Middle frontal gyrus (tissue), 1 donor: ENCODE results near the gene DOK6.
"Not testable (repeated sequence)": the region's sequence is repeated elsewhere in the genome, so short reads cannot be mapped to it uniquely, and the experiment has no call there.

Experiments
- DNase-seq: peaks from one replicate; pipeline ENCODE4 v3.0.0-alpha.2; 2015; ENCODE audit warnings: low spot score; ENCODE audit errors: extremely low spot score

DOK6 gene

DNA sequence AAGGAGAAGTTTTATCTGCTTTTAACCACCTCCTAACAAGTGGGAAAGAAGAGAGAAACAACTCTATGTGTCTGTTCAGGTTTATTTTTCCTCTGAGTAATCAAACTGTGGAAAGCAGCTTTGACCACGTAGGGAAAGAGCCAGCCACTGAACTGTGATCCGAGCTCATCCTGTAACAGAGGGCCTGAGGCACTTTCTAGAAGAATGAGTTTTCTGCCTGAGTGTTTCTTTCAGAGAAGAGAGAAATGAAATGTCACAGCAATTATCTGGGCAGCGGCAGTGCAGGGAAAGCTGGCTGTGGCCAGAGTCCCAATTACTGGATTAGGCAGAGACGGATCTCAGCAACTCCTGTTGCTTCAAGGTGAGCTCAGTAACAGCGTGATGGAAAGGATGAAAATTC is 395.1 kb downstream of the DOK6 start:
- no peak for DNase-seq

DNA sequence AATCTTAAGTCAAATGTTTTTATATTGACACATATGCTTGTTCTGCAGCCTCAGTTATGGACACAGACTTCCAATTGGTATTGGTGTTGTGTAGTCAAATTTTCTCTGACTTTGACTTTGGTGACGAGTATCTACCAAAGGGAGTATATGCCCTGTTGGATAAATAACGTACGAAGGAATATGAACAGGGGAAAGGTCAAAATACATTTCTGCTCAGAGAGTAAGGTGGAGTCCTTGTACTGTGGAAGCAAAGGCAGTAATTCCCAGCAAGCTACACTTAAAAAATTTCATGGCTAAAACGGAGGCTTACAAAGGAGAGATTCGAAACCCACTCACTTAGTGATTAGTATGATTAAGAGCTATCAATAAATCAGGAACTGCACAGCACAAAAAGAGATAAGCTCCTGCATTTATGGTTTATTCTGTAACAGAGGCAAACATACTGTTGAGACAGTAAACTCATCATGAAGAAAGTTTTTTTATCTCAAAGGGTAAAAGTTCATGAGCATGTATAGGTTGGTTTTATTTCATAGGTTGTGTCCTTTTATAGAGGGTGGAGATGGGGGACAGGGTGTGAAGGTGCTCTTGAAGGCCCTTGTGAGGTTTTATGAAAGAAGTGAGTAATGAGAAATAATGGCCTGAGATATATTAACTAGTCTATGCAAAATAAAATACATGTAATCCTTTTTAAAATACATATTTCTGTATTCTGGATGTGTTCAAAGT is 404.3 kb downstream of the DOK6 start:
- no peak for DNase-seq

DNA sequence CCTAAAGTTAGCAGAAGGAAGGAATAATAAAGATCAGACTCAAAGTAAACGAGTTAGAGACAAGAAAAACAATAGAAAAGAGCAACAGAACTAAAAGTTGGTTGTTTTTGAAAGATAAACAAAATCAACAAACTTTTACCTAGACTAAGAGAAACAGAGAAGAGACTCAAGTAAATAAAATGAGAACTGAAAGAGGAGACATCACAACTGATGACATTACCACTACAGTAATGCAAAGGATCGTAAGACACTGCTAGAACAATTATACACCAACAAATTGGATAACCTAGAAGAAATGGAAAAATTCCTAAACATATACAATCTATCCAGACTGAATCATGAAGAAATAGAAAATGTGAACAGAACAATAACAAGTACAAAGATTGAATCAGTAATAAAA is 407.7 kb downstream of the DOK6 start:
- DNase-seq = no peak

DNA sequence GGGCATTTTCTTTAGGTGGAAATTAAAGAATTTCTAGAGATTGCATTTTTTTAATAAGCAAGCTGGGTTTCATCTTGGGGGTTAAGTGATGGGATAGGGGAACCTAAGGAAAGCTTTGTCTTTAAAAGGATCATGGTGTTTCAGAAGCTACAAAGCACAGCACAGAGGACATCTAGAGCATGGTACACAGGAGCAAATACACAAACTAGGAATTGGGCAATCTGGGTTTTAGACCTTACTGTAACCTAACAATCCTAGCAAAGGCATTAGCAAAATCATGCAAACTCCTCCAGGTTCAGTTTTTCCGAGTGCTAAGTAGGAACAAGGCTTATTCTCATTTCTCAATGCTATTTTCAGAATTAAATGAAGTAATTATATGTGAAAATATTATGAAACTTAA is 412.9 kb downstream of the DOK6 start:
- no peak for DNase-seq

DNA sequence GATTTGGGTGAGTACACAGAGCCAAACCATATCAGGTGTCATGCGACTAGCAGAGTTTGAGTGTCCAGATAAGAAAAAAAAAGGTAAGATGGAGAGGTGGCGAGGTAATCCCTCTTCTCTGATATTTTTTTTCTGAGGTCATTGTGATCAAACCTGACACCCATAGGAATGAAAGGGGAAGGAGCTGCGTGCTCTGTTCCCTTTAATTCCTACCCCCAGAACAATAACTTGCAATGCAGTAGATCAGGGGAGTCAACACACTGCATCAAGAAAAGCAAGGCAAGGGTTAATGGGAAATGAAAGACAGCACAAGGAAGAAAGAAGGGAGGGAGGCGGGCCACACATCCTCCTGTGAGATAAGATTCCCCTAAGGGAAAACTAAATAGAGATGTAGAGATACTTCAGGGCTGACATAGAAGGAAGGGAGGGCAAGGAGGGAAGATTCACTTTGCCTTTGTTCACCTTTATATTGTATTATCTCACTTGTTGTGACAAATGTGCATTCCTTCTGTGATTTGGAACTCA is 414.2 kb downstream of the DOK6 start:
- no peak for DNase-seq

DNA sequence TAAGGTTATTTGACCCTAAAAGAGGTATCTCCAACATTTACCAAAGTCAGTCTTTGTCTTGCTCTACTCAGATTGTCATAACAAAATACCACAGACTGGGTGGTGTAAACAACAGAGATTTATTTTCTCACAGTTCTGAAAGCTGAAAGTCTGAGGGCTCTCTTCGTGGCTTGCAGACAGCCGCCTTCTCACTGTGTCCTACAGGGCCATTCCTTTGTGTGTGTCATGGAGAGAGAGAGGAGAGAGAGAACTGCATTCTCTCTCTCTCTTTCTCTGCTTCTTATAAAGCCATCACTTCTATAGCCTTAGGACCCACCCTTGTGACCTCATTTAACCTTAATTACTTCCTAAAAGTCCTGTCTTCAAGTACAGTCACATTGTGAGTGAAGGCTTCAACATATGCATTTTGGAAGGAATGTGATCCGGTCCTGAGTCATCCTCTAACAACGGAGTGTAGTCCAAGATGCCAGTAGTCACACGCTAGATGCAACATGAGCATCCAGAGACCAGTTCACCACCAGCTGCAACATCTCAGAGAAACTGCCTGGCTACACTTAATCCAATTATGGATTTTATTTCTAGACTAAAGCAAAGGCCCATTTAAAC is 416.8 kb downstream of the DOK6 start:
- no peak for DNase-seq

DNA sequence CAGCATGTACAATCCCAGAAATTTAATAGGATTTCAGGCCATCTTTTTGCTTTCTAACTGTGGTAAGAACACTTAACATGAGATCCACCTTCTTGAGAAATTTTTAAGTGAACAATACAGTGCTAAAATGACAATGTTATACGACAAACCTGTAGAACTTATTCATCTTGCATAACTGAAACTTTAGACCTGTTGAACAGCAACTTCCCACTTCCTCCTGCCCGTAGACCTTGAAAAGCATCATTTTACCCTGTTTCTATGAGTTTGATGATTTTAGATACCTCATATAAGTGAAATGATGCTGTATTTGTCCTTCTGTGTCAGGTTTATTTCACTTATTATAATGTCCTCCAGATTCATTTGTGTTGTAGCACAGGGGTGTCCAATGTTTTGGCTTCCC is 418.8 kb downstream of the DOK6 start:
- no peak for DNase-seq

DNA sequence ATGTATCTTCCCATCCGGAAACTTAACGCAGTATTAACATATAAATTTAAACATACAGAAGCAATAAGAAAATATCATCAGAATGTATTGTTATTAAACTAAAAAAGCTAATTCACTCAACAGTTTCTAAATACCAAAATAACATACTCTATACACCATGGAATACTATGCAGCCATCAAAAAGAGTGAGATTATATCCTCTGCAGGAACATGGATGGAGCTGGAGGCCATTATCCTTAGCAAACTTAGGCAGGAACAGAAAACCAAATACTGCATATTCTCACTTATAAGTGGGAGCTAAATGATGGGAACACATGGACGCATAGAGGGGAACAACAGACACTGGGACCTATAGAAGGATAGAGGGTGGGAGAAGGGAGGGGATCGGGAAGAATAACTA is 419.9 kb downstream of the DOK6 start:
- DNase-seq = no peak

DNA sequence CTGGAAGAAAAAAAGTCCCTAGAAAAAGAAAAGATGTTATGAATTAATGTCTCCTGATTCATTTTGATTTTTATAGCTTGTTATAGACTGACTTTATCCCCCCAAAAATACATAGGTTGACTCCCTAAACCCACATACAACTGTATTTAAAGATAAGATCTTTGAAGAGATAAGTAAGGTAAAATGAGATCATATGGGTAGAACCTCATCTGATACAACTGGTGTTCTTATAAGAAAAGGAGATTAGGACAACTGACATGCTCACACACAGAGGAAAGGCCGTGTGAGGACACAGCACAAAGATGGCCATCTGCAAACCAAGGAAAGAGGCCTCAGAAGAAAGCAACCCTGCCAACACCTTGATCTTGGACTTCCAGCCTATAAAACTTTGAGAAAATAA is 429.5 kb downstream of the DOK6 start:
- no peak for DNase-seq

DNA sequence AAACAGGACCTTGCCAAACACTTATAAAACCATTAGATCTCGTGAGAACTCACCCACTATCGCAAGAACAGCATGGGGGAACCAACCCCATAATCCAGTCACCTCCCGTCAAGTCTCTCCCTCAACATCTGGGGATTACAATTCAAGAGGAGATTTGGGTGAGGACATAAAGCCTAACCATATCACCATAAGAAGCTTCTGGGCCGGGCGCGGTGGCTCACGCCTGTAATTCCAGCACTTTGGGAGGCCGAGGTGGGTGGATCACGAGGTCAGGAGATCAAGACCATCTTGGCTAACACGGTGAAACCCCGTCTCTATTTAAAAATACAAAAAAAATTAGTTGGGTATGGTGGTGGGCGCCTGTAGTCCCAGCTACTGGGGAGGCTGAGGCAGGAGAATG is 434.3 kb downstream of the DOK6 start:
- not testable (repeated sequence) for DNase-seq

DNA sequence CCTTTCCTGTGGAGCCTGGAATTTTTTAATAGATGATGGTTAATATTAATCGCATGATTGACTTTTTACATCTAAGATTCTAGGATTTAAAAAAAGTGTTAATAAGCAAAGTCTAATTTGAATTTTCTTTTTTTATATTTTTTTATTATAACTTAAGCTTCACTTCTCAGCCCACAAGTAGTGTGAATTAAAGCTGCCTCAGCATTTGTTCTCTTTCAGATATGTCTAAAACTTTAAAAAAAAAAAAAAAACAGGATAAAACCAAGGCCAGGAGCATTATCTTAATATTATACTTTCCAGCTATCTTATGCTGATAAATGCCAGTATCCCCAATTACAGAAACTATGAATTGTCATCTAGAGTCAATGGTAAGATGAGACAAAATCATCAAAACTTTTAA is 437.3 kb downstream of the DOK6 start:
- DNase-seq = no peak

DNA sequence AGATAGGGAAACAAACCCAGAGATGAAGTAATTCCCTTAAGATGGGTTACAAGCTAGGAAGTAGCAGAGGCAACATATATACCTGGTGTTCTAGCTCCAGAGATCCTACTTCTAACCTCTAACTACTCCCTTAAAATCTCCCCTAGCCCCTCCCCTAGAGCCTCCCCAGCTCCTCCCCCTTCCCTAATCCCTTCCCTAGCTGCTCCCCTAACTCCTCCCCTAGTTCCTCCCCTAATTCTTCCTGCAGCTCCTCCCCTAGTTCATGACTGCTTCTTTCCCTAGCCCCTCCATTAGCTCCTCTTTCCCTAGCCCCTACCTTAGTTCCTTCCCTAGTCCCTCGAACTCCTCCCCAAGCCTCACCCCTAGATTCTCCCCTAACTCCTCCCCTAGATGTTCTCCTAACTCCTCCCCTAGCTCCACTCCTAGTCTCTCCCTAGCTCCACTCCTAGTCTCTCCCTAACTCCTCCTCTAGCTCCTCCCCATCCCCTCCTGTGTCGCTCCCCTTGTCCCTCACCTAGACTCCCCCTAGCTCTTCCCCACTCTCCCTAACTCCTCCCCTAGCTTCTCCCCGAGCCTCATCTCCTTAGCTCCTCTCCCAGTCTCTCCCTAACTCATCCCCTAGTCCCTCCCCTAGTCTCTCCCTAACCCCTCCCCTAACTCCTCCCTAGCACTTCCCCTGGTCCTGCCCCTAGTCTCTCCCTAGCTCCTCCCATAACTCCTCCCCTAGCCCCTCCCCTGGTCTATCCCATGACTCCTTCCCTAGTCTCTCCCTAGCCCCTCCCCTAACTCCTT is 438.1 kb downstream of the DOK6 start:
- DNase-seq = no peak

DNA sequence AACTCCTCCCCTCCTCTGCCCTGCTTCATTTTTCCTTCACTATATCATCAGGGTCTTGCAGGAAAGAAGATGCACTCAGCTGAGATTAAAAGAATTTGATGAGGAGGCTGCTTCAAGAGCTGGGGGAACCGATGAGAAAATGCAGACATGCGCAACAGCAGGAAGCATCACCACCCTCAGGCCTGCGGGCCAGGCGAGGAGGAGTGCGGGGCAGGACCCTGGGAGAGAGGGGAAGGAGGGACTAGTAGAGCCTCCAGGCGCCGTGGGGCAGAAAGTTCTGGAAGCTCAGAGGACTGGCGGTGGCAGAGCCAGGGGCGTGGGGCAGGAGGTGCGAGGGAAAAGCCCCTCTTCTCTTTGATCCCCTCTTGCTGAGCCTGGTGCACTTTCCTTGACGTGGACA is 438.8 kb downstream of the DOK6 start:
- no peak for DNase-seq

DNA sequence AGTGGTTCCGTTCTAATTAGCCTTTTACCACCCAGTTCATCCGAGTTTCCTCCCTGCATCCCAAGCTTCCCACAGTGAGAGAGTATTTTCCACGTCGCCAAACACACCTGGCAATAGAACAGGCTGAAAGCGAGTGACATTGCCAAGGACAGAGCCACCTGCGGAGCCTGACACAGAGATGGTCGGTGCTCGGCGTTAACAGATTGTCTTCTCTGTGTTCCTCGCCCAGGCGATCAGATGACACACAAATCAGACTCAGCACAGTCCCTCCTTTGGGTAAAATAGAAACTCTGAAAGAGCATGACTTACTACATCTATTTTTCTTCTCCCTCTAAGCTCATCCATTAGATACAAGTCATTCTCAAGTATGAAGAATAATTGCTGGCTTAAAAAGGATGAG is 439.3 kb downstream of the DOK6 start:
- DNase-seq = no peak

DNA sequence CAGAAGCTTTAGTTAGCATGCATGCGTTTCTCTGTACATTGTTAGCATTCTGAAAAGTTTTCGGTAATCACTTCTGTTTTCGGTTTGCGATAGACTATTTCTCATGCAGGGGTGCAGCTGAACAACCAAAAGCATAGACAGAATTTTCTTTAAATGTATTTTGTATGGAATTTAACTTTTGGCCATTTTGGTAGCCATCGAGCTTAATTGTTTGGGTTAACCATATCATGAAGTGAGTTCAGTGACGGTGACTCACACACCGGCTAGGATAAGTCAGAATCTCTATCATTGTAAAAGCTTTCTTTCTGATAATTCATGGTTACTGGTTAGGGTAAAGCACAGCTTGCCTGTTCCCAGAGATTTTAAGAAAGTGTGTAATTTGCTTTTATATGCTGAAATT is 439.8 kb downstream of the DOK6 start:
- DNase-seq = no peak

DNA sequence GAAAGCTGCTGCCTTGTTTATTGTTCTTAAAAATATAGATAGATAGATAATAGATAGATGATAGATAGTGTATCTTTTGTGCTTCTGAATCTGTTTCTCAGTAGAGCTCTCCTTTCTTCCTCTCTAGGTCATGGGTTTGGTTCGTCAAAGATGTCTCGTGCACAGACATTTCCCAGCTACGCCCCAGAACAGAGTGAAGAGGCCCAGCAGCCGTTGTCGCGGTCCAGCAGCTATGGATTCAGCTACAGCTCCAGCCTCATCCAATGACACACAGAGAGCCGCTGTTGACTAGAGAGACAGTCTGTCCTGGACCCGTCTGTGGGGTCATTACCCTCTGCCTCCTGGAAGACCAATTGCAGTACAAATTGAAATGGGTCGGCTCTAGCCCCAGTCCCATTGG is 440.4 kb downstream of the DOK6 start:
- DNase-seq = no peak

DNA sequence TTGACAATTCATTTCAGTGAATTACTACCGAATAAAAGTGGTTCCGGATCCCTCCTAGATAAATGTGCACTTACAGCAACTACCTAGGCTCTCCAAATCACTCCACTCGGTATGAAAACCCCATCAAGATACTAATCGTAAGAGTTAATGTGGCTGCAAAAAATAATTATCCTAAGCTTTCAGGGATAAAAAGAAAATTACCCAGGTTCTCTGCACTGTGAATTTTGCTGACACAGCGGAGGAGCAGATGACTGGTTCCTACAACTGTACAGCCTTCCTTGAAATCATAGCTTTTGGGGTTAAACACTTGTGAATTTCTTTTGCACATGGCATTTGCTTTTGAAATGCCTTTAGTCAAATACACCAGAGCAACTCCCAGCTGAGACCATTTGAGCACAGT is 442.3 kb downstream of the DOK6 start:
- DNase-seq = no peak

DNA sequence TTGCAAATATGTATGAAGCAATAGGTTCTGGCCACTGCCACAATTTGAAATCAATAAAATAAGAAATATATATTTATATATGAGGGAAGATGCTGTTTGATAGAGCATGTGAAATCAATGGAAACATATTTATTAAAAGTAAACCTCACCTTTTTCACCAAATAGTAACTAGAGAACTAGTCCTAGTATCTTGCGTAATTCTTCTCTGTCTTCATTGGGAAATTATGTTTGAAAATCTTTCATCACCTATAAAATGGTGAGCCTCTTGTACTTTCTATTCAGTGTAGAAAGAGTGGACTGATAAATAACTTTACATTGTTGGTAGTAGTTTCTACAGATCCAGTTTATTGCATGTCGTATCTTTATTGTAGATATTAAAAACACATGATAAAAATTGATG is 444.0 kb downstream of the DOK6 start:
- DNase-seq = no peak

DNA sequence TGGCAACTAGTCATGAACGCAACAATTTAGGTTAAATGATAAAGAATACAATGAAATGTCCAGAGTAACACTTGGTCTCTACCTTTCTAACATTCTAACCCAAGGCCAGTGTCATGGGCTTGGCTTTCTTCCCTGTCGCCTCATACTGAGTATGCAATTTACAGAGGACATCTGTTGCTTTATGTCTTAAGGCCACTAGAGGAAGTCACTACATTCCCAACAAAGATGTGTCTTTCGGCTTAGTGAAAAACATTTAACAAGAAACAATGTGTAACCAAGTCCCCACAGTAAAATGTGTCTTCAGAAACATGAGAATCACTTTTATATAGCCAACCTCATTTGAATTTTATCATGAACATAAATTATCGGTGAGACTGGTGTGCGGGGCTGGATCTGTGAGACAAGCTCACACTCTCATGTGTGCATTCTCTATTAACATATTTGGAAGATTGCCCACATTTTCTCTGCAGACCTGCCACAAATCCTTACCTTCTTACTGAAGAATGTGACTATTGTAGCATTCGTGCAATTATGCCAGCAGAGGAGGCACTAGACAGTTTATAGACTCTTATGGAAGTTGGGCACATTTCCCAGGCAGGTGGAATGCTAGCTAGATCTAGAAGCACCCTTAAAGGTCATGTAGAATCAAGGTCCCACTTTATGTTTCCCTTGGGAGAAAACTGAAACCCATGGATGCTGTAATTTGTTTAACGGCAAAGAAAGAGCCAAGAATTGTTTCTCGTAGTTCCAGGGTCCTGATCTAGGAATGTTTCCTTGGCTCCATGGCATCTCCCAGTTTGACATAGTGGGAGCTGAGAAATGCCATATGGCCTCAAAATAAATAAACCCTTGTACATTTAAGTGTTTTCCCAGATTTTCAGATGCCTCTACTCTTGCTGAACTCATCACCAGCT is 445.2 kb downstream of the DOK6 start:
- no peak for DNase-seq

DNA sequence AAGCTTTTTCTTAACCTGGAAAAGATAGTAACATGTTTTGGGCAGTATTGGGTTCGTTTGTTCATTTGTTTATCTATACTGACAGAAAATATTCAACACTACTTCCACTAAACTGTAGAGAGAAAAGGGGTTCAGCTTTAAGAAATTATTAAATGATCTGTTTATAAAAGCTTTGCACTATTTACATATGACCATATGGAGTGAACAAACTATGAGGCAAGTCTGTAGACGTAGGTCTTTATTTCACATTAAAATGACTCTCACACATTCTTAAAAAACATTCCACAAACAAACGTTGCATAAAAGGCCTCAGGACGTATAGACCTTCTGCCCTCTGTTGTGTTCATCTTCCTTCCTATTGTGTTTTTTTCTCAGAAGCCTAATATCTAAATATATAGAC is 452.4 kb downstream of the DOK6 start:
- no peak for DNase-seq

DNA sequence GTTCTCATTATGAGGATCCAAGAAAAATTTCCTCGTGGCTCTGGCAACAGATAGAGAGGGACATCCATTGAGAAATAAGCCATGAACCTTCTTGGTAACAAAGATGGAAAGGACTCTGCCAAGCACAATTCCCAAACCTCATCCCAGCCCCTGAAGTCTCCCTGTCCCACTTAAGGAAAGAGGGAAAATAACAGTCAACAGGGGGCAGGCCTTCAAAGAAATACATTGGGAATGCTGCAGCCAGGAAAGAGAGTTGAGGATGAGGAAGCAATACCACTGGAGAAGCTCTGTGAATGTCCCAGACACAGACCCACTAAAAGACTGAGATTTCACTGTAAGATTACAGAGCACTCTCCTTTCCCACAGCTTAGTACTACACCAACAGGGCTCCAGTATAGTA is 453.8 kb downstream of the DOK6 start:
- DNase-seq = no peak
